ENCODE data around the gene FNDC3A.

The FNDC3A gene

DNA sequence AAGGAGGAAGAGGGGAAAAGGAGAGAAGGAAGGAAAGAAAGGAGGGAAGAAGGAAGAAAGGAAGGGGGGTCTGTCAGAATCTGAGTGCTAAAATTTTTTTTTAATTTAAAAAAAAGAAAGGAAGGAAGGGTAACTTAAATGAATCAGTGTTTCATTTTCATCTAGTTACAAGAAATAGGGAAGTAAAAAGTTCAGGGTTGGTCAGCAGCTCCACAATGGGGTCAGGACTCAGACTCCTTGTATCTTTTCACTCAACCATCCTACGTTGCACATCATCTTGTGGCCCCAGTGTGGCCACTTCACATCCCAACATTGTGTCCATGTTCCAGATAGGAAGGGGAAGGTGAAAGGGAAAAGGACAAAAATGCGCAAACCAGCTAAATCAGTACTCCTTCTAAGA, 14.3 kb upstream of the FNDC3A start:
- no peaks in the 10 kb centered on the region for H4K20me1 ChIP-seq (ENCODE audit: insufficient read depth)
- H2AFZ ChIP-seq (ENCODE audit: low read depth) = no peak overlapping the region
- no peak overlapping the region for H3K9ac ChIP-seq
- TF ChIP-seq, protein P1, sequence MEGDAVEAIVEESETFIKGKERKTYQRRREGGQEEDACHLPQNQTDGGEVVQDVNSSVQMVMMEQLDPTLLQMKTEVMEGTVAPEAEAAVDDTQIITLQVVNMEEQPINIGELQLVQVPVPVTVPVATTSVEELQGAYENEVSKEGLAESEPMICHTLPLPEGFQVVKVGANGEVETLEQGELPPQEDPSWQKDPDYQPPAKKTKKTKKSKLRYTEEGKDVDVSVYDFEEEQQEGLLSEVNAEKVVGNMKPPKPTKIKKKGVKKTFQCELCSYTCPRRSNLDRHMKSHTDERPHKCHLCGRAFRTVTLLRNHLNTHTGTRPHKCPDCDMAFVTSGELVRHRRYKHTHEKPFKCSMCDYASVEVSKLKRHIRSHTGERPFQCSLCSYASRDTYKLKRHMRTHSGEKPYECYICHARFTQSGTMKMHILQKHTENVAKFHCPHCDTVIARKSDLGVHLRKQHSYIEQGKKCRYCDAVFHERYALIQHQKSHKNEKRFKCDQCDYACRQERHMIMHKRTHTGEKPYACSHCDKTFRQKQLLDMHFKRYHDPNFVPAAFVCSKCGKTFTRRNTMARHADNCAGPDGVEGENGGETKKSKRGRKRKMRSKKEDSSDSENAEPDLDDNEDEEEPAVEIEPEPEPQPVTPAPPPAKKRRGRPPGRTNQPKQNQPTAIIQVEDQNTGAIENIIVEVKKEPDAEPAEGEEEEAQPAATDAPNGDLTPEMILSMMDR (conservative IDR thresholded peaks at IDR 0.05; ENCODE audit: low read depth, low read length) = no peak
- H3K4me1 ChIP-seq (ENCODE audit: low read depth, poor library complexity, severe bottlenecking) = no peaks in the 10 kb centered on the region
- no peak overlapping the region for H3K4me2 ChIP-seq
- no peak overlapping the region for H3K4me3 ChIP-seq (IDR thresholded peaks at IDR 0.05; ENCODE audit: insufficient read depth, low read depth, low read length)
- no peak overlapping the region for H3K27ac ChIP-seq
- H3K79me2 ChIP-seq (ENCODE audit: insufficient read depth, low read depth) = no peaks in the 10 kb centered on the region
- no peaks in the 10 kb centered on the region for H3K27me3 ChIP-seq (ENCODE audit: insufficient read depth, low read depth)
- H3K36me3 ChIP-seq (ENCODE audit: insufficient read depth) = no peaks in the 10 kb centered on the region

DNA sequence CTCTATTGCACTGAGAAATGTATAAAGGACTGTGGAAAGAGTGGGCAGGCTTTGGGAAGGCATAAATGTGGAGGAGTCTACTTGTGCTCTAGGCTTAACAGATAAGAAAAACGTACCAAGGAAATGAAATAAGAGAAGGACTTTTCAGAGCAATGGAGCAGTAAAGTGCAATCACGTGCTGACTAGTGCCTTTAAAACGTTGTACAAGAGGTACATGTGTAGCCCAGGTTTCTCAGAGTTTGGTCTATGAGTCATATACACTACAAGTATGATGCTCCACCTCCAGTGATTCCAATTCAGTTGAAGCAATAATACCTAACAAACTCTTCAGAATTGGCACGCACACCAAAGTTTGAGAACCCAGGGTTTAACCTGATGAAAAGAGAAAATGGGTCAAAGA, 13.4 kb upstream of the FNDC3A start:
- H2AFZ ChIP-seq (ENCODE audit: low read depth) = no peak overlapping the region

DNA sequence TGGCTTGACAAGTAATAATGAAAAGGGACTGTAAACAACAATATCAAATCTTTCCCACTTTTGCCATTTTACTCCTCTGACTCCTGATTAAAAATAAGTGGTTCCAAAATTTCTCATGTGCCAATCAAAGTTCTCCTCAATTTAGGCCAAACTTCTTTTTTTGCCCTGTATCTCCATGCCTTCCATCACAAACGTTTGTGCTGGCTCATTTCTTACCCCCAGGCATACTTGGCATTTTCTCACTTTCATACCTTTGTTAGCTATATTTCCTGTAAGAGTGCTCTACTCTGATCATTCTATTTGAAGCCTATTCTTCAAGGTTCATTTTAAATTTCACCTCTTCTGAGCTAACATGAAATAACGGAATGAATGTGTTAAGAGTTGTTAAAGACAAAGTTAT, 10.0 kb upstream of the FNDC3A start:
- Histone ChIP-seq H3K9ac (no peak overlapping the region), H3K4me3 (IDR thresholded peaks at IDR 0.05; ENCODE audit: insufficient read depth, low read depth, low read length) (no peak overlapping the region), H4K20me1 (ENCODE audit: insufficient read depth) (no peaks in the 10 kb centered on the region), H3K79me2 (ENCODE audit: insufficient read depth, low read depth) (no peaks in the 10 kb centered on the region), H3K4me1 (ENCODE audit: low read depth, poor library complexity, severe bottlenecking) (no peaks in the 10 kb centered on the region), H3K27ac (no peak overlapping the region), H3K4me2 (no peak overlapping the region), H3K36me3 (ENCODE audit: insufficient read depth) (no peaks in the 10 kb centered on the region), H2AFZ (ENCODE audit: low read depth) (no peak overlapping the region), H3K27me3 (ENCODE audit: insufficient read depth, low read depth) (no peaks in the 10 kb centered on the region)
- TF ChIP-seq, protein P1 (conservative IDR thresholded peaks at IDR 0.05; ENCODE audit: low read depth, low read length) = no peak

More for the DNA sequence above, 13.4 kb upstream of the FNDC3A start:
- H3K4me1 ChIP-seq (ENCODE audit: low read depth, poor library complexity, severe bottlenecking) = no peaks in the 10 kb centered on the region
- no peak overlapping the region for H3K27ac ChIP-seq
- H3K79me2 ChIP-seq (ENCODE audit: insufficient read depth, low read depth) = no peaks in the 10 kb centered on the region
- TF ChIP-seq, protein P1 (conservative IDR thresholded peaks at IDR 0.05; ENCODE audit: low read depth, low read length) = no peak
- H4K20me1 ChIP-seq (ENCODE audit: insufficient read depth) = no peaks in the 10 kb centered on the region
- H3K4me3 ChIP-seq (IDR thresholded peaks at IDR 0.05; ENCODE audit: insufficient read depth, low read depth, low read length) = no peak overlapping the region
- no peak overlapping the region for H3K9ac ChIP-seq
- H3K4me2 ChIP-seq = no peak overlapping the region
- H3K36me3 ChIP-seq (ENCODE audit: insufficient read depth) = no peaks in the 10 kb centered on the region
- no peaks in the 10 kb centered on the region for H3K27me3 ChIP-seq (ENCODE audit: insufficient read depth, low read depth)

DNA sequence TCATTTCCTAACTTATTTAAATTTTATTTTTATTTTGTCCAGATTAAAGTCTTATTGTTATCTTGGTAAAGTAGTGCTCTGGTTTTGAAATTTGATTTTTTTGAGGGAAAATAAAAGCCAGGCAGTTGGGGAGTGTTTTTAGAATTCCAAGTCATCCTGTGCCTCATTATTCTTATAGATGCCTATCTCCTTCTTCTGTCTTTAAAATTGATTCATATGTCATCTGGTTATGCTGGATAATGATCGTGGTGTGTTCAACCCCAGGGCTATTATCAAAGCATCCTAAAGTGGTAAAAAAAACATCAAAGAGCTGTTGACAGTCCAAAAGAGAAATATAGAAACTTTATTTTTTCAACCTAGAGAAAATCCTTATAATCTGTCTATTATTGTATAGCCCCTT, 6.0 kb upstream of the FNDC3A start:
- H3K36me3 ChIP-seq (ENCODE audit: insufficient read depth) = no peaks in the 10 kb centered on the region
- H3K4me2 ChIP-seq = no peak overlapping the region
- H3K27ac ChIP-seq = no peak overlapping the region
- H4K20me1 ChIP-seq (ENCODE audit: insufficient read depth) = no peaks in the 10 kb centered on the region
- no peak overlapping the region for H3K9ac ChIP-seq
- H3K4me1 ChIP-seq (ENCODE audit: low read depth, poor library complexity, severe bottlenecking) = no peaks in the 10 kb centered on the region
- TF ChIP-seq, protein P1 (conservative IDR thresholded peaks at IDR 0.05; ENCODE audit: low read depth, low read length) = no peak
- H3K79me2 ChIP-seq (ENCODE audit: insufficient read depth, low read depth) = no peaks in the 10 kb centered on the region
- no peak overlapping the region for H2AFZ ChIP-seq (ENCODE audit: low read depth)
- H3K27me3 ChIP-seq (ENCODE audit: insufficient read depth, low read depth) = no peaks in the 10 kb centered on the region
- no peak overlapping the region for H3K4me3 ChIP-seq (IDR thresholded peaks at IDR 0.05; ENCODE audit: insufficient read depth, low read depth, low read length)

Measured in KMS-11 (cell line).